Measurements from ENCODE around the gene ARHGAP15. TPM values are rescaled to one million over a fixed set of nuclear protein-coding genes. Genes with fewer than 3 reads are reported as not detected.

Gene ARHGAP15
- total RNA-seq, 1 donor from 2014 or later, result not detected

GRCh38 chr2:143548032-143548431, 418.8 kb downstream of the ARHGAP15 start:
- Mint-ChIP-seq H3K27me3 (ENCODE audit: unreplicated experiment) (no peaks in the 10 kb centered on the region), H3K4me3 (ENCODE audit: unreplicated experiment) (no peak overlapping the region), H3K4me1 (ENCODE audit: unreplicated experiment) (peaks cover 30% of the 10 kb centered on the region), H3K27ac (ENCODE audit: unreplicated experiment) (no peak overlapping the region), H3K9me3 (ENCODE audit: unreplicated experiment) (no peaks in the 10 kb centered on the region), H3K36me3 (ENCODE audit: unreplicated experiment) (no peaks in the 10 kb centered on the region)
- DNase-seq (ENCODE audit: extremely low spot score, unreplicated experiment), result no peak
- no peak for TF ChIP-seq CTCF (IDR thresholded peaks at IDR 0.05)

- no peak for TF ChIP-seq CTCF (IDR thresholded peaks at IDR 0.05)
- no peaks in the 10 kb centered on the region for H3K9me3 Mint-ChIP-seq (ENCODE audit: unreplicated experiment)
- no peak for DNase-seq (ENCODE audit: extremely low spot score, unreplicated experiment)
- H3K4me3 Mint-ChIP-seq (ENCODE audit: unreplicated experiment), result no peak overlapping the region
- no peaks in the 10 kb centered on the region for H3K27me3 Mint-ChIP-seq (ENCODE audit: unreplicated experiment)
- H3K36me3 Mint-ChIP-seq (ENCODE audit: unreplicated experiment), result no peaks in the 10 kb centered on the region
- H3K4me1 Mint-ChIP-seq (ENCODE audit: unreplicated experiment), result peaks cover 21% of the 10 kb centered on the region
- no peak overlapping the region for H3K27ac Mint-ChIP-seq (ENCODE audit: unreplicated experiment)
Measured at GRCh38 chr2:143550500-143550899, 421.3 kb downstream of the ARHGAP15 start.

- Mint-ChIP-seq H3K27ac (ENCODE audit: unreplicated experiment) (no peak overlapping the region), H3K36me3 (ENCODE audit: unreplicated experiment) (no peaks in the 10 kb centered on the region), H3K27me3 (ENCODE audit: unreplicated experiment) (no peaks in the 10 kb centered on the region), H3K4me3 (ENCODE audit: unreplicated experiment) (no peak overlapping the region), H3K9me3 (ENCODE audit: unreplicated experiment) (peaks cover 7% of the 10 kb centered on the region), H3K4me1 (ENCODE audit: unreplicated experiment) (peaks cover 10% of the 10 kb centered on the region)
- TF ChIP-seq CTCF (IDR thresholded peaks at IDR 0.05), result no peak
- DNase-seq (ENCODE audit: extremely low spot score, unreplicated experiment), result no peak
Measured at GRCh38 chr2:143551971-143552650, 422.9 kb downstream of the ARHGAP15 start.

GRCh38 chr2:143553261-143553660, 424.0 kb downstream of the ARHGAP15 start:
- Mint-ChIP-seq H3K36me3 (ENCODE audit: unreplicated experiment) (no peaks in the 10 kb centered on the region), H3K27ac (ENCODE audit: unreplicated experiment) (no peak overlapping the region), H3K27me3 (ENCODE audit: unreplicated experiment) (no peaks in the 10 kb centered on the region), H3K9me3 (ENCODE audit: unreplicated experiment) (peaks cover 9% of the 10 kb centered on the region), H3K4me3 (ENCODE audit: unreplicated experiment) (no peak overlapping the region), H3K4me1 (ENCODE audit: unreplicated experiment) (peaks cover 10% of the 10 kb centered on the region)
- TF ChIP-seq CTCF (IDR thresholded peaks at IDR 0.05), result no peak
- no peak for DNase-seq (ENCODE audit: extremely low spot score, unreplicated experiment)

- no peak overlapping the region for H3K27ac Mint-ChIP-seq (ENCODE audit: unreplicated experiment)
- peaks cover 3% of the 10 kb centered on the region for H3K4me1 Mint-ChIP-seq (ENCODE audit: unreplicated experiment)
- no peak for DNase-seq (ENCODE audit: extremely low spot score, unreplicated experiment)
- TF ChIP-seq CTCF (IDR thresholded peaks at IDR 0.05), result no peak
- H3K9me3 Mint-ChIP-seq (ENCODE audit: unreplicated experiment), result peaks cover 9% of the 10 kb centered on the region
- no peaks in the 10 kb centered on the region for H3K36me3 Mint-ChIP-seq (ENCODE audit: unreplicated experiment)
- H3K27me3 Mint-ChIP-seq (ENCODE audit: unreplicated experiment), result no peaks in the 10 kb centered on the region
- no peak overlapping the region for H3K4me3 Mint-ChIP-seq (ENCODE audit: unreplicated experiment)
Measured at GRCh38 chr2:143558665-143559064, 429.4 kb downstream of the ARHGAP15 start.

Measured in osteocyte (in vitro differentiated cells).